Measurements from ENCODE around the gene ULK4.

- TF ChIP-seq CTCF (IDR thresholded peaks at IDR 0.05; ENCODE audit: insufficient read depth, low read length): no peak
- no peak for TF ChIP-seq SPI1 (IDR thresholded peaks at IDR 0.05; ENCODE audit: borderline replicate concordance, low read depth)
- TF ChIP-seq POLR2AphosphoS5 (IDR thresholded peaks at IDR 0.05; ENCODE audit: low read depth): no peak
- TF ChIP-seq, protein P1, sequence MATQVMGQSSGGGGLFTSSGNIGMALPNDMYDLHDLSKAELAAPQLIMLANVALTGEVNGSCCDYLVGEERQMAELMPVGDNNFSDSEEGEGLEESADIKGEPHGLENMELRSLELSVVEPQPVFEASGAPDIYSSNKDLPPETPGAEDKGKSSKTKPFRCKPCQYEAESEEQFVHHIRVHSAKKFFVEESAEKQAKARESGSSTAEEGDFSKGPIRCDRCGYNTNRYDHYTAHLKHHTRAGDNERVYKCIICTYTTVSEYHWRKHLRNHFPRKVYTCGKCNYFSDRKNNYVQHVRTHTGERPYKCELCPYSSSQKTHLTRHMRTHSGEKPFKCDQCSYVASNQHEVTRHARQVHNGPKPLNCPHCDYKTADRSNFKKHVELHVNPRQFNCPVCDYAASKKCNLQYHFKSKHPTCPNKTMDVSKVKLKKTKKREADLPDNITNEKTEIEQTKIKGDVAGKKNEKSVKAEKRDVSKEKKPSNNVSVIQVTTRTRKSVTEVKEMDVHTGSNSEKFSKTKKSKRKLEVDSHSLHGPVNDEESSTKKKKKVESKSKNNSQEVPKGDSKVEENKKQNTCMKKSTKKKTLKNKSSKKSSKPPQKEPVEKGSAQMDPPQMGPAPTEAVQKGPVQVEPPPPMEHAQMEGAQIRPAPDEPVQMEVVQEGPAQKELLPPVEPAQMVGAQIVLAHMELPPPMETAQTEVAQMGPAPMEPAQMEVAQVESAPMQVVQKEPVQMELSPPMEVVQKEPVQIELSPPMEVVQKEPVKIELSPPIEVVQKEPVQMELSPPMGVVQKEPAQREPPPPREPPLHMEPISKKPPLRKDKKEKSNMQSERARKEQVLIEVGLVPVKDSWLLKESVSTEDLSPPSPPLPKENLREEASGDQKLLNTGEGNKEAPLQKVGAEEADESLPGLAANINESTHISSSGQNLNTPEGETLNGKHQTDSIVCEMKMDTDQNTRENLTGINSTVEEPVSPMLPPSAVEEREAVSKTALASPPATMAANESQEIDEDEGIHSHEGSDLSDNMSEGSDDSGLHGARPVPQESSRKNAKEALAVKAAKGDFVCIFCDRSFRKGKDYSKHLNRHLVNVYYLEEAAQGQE (IDR thresholded peaks at IDR 0.05; ENCODE audit: insufficient replicate concordance, low read depth): no peak
- no peak for TF ChIP-seq GABPA (IDR thresholded peaks at IDR 0.05; ENCODE audit: low read depth)
These were observed 321.8 kb downstream of the ULK4 start for GRCh38 chr3:41640076-41640475.
